Mucosa of stomach (tissue), 1 donor: ENCODE results near the gene CERS3.

Source experiments
- H3K27me3 ChIP-seq: one replicate; pipeline ENCODE4 v1.7.0; 2013; ENCODE audit warnings: mild to moderate bottlenecking, low read length; ENCODE audit not compliant: control insufficient read depth, insufficient read depth
- H3K36me3 ChIP-seq: one replicate; pipeline ENCODE4 v1.7.0; 2013; ENCODE audit warnings: low read length; ENCODE audit not compliant: control insufficient read depth, insufficient read depth
- H3K4me1 ChIP-seq: one replicate; pipeline ENCODE4 v1.7.0; 2013; ENCODE audit warnings: mild to moderate bottlenecking, low read length; ENCODE audit not compliant: control insufficient read depth, insufficient read depth
- H3K4me3 ChIP-seq: one replicate; pipeline ENCODE4 v1.7.0; 2013; ENCODE audit warnings: low read length
- H3K9ac ChIP-seq: one replicate; pipeline ENCODE4 v1.7.0; 2013; ENCODE audit warnings: mild to moderate bottlenecking, low read length, moderate library complexity
- H3K9me3 ChIP-seq: one replicate; pipeline ENCODE4 v1.7.0; 2013; ENCODE audit warnings: mild to moderate bottlenecking, low read length, moderate library complexity; ENCODE audit not compliant: control insufficient read depth
- donor health status: Pancreatic carcinoma.

The CERS3 gene

DNA sequence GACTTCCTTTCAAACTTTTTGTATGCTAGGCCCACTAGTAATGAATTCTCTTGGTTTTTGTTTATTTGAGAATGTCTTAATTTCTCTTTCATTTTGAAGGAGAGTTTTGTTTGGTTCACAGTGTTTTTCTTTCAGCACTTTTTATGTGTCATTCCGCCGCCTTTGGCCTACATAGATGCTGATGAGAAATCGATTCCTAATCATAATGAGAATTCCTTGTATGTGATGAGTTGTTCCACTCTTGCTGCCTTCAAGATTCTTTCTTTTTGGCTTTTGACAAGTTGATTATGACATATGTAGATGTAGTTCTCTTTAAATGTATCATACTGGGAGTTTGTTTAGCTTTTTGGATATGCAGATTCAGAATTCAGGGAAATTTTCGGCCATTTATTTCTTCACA, 35.5 kb downstream of the CERS3 start:
- Histone ChIP-seq H3K4me1 (no peaks in the 10 kb centered on the region), H3K36me3 (no peaks in the 10 kb centered on the region), H3K9ac (no peak overlapping the region), H3K27me3 (no peaks in the 10 kb centered on the region), H3K4me3 (no peak overlapping the region), H3K9me3 (no peaks in the 10 kb centered on the region)

DNA sequence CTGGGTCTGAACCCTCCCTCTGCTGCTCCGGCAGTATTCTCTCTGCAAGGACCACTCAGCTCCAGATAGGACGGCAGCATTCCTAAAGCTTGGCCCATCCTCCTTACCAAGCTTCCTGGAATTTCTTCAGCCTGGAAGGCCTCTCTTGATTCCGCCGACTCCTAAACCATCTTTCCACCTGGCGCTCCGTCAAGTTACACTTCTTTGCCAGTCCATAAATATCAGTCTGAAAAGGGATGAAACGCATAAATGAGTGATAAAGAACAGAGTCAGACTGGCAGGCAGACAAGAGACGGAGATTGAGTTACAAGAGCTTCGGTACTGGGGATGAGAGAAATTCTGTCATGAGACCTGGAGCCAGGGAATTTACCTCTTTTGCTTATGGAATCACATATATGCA, 44.3 kb downstream of the CERS3 start:
- H3K9ac ChIP-seq: no peak overlapping the region
- H3K36me3 ChIP-seq: no peaks in the 10 kb centered on the region
- H3K9me3 ChIP-seq: no peaks in the 10 kb centered on the region
- no peak overlapping the region for H3K4me3 ChIP-seq
- H3K27me3 ChIP-seq: no peaks in the 10 kb centered on the region
- no peaks in the 10 kb centered on the region for H3K4me1 ChIP-seq

DNA sequence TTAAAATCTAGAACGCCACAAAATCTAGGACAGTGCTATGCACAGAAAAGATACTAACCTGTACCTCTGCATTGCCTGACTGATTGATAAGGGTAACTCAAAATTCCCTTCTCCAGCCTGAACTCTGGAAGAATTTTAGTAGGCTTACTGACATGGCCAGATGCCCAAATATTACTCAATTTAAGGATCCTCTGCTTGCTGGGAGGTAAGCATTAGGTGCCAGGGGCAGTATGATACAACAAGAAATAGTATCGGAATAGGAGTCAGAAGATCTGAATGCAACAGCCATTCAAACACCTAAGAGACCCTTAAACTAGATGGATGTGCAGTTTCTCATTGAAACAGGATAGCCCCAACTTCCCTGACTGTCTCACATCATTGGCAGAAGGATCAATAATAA, 45.4 kb downstream of the CERS3 start:
- Histone ChIP-seq H3K4me1 (no peaks in the 10 kb centered on the region), H3K36me3 (no peaks in the 10 kb centered on the region), H3K9ac (no peak overlapping the region), H3K9me3 (no peaks in the 10 kb centered on the region), H3K27me3 (no peaks in the 10 kb centered on the region), H3K4me3 (no peak overlapping the region)

DNA sequence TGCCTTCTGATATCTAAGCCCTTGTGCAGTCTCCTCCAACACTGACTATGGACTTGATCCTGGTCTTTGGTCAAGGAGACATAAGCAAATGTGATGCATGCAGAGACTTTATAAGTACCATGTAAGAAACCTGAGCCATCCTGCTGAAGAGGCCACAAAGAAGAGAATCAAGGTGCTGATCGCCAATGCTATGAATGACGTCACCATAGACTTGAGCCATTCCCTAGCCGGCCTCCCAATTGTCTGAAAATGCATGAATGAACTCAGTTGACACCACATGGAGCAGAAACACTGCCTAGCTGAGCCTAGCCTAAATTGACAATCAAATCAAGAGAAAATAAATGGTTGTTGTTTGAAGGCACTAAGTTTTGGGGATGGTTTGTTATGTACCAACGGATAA, 51.9 kb downstream of the CERS3 start:
- Histone ChIP-seq H3K9me3 (no peaks in the 10 kb centered on the region), H3K4me3 (no peak overlapping the region), H3K4me1 (no peaks in the 10 kb centered on the region), H3K9ac (no peak overlapping the region), H3K36me3 (no peaks in the 10 kb centered on the region), H3K27me3 (no peaks in the 10 kb centered on the region)

DNA sequence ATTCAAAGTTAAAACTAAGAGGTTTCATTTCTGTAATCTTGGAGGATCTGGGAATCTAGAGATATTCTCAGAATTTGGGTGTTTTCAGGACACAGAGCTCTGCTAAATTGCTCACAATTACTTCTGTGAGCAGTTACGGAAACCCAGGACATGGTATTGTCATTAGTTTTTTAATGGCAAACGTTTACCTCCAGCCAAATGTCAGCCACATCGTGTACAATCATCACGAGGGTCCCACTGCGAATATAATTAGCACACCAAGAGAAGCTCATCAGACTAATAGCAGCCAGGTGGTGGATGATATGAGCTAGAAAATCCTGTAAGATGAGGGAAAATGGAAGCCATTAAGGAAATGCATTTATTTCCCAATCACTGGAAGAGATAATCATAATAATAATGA, 56.0 kb downstream of the CERS3 start:
- no peaks in the 10 kb centered on the region for H3K27me3 ChIP-seq
- no peaks in the 10 kb centered on the region for H3K36me3 ChIP-seq
- H3K9me3 ChIP-seq: no peaks in the 10 kb centered on the region
- no peak overlapping the region for H3K9ac ChIP-seq
- no peaks in the 10 kb centered on the region for H3K4me1 ChIP-seq
- no peak overlapping the region for H3K4me3 ChIP-seq

DNA sequence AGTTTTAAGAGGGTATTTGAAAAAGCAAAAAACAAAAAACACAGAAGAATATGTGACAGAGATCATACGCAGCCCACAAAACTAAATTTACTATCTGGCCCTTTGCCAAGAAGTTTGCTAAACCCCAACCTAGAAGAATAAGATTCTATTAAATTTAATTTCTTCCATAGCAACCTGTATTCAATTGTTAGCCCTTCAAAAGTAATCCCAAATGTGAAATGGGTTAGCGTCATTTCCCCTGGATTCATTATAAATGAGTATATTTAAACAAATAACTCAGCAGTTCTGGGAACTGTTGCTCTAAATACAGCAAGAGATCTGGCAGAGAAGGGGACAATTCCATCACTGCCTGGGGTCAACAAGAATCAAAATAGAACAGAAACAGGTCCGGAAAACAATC, 56.8 kb downstream of the CERS3 start:
- Histone ChIP-seq H3K9me3 (no peaks in the 10 kb centered on the region), H3K27me3 (no peaks in the 10 kb centered on the region), H3K36me3 (no peaks in the 10 kb centered on the region), H3K4me1 (no peaks in the 10 kb centered on the region), H3K9ac (no peak overlapping the region), H3K4me3 (no peak overlapping the region)

DNA sequence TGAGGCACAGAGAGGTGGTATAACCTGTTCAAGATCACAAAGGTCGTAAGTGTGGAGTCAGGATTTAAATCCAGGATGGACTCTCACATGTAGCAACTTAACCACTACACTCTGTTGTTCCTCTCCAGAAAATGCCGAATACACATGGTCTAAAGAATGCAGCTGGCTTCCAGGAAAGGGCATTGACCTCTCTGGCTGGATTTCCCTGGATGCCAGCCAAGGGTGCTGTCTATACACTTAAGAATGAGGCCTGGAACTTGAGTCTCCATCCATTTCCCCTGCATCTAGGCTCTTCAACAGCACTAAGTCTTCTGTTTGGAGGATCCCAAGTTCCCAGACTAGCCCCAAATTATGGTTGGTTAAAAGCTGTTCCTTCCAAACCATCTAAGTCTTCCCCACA, 60.5 kb downstream of the CERS3 start:
- Histone ChIP-seq H3K36me3 (no peaks in the 10 kb centered on the region), H3K4me3 (no peak overlapping the region), H3K9me3 (no peaks in the 10 kb centered on the region), H3K9ac (no peak overlapping the region), H3K27me3 (no peaks in the 10 kb centered on the region), H3K4me1 (no peaks in the 10 kb centered on the region)

DNA sequence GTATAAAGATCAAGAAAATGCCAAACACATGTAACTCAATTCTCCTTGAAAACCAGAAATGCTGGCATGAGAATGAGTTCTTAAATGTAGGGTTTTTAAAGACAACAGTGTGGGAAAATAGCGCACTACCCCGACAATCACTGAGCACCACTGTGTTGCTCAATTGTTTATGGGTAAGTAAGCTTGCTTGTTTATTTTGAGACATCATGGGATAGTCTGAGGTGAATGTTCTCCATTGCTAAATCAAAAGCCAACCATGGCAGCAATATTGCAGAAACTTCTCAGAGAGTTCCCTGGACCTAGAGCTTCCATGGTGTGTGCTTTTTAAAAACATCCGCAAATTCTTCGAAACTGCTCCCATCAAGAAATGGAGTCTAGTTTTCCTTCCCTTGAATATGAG, 62.7 kb downstream of the CERS3 start:
- no peaks in the 10 kb centered on the region for H3K4me1 ChIP-seq
- H3K36me3 ChIP-seq: no peaks in the 10 kb centered on the region
- H3K4me3 ChIP-seq: no peak overlapping the region
- no peak overlapping the region for H3K9ac ChIP-seq
- no peaks in the 10 kb centered on the region for H3K9me3 ChIP-seq
- H3K27me3 ChIP-seq: no peaks in the 10 kb centered on the region

DNA sequence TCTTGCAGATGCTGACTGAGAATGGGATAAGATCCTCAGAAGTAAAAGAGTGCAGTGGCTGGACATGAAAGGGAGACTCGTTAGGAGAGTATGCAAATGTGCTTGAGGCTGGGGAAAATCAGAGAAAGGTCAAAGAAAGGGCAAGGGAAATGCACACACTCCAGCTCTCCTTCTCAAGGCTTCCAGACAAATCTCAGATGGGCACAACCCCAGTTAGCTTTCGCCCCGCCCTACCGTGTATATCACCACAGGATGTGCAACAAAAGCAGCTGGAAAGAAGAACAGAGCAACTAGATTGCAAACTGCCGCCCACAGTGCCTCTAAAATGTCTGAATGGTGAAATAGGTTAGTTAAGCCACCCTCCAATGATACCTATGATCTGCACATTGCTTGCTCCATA, 63.9 kb downstream of the CERS3 start:
- Histone ChIP-seq H3K27me3 (no peaks in the 10 kb centered on the region), H3K9me3 (no peaks in the 10 kb centered on the region), H3K36me3 (no peaks in the 10 kb centered on the region), H3K4me1 (no peaks in the 10 kb centered on the region), H3K4me3 (no peak overlapping the region), H3K9ac (no peak overlapping the region)

DNA sequence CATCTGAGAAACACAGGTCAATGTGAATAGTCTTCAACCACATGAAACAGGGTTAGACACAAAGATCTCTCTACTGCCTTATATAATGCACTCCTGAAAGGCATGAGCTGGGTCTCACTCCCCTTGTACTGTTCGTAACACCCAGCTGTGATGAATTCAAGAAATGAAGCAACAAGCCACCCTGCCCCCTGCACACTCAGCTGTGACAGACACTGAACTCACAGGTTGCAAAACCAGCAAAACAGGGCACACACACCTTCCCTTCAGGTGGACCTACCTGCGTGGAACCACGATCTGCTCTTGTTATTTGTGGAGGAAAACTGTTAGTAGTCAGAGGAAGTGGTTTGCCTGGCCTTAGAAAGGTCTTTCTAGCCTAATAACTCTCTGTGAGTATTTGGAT, 64.5 kb downstream of the CERS3 start:
- Histone ChIP-seq H3K4me3 (no peak overlapping the region), H3K9me3 (no peaks in the 10 kb centered on the region), H3K27me3 (no peaks in the 10 kb centered on the region), H3K4me1 (no peaks in the 10 kb centered on the region), H3K36me3 (no peaks in the 10 kb centered on the region), H3K9ac (no peak overlapping the region)

DNA sequence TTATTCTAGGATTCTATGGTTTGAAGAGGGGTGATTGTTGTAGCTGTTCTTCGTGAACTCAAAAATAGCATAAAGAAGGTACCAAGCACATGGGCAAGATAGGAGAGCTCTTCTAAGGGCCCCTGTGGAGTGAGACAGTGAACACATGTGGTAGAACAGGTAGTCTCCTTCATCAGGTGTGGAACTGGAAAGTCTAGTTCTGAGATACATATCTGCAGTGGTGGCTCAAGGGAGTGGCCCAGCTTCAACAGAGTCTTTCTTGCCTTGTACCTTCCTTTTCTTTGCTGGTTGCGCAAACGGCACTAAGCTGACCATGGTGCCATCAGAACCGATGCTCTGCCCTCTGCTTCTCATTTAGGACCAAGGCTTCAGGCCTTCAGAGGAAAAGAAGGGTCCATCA, 65.2 kb downstream of the CERS3 start:
- Histone ChIP-seq H3K9ac (no peak overlapping the region), H3K9me3 (no peaks in the 10 kb centered on the region), H3K4me3 (no peak overlapping the region), H3K36me3 (no peaks in the 10 kb centered on the region), H3K4me1 (no peaks in the 10 kb centered on the region), H3K27me3 (no peaks in the 10 kb centered on the region)

DNA sequence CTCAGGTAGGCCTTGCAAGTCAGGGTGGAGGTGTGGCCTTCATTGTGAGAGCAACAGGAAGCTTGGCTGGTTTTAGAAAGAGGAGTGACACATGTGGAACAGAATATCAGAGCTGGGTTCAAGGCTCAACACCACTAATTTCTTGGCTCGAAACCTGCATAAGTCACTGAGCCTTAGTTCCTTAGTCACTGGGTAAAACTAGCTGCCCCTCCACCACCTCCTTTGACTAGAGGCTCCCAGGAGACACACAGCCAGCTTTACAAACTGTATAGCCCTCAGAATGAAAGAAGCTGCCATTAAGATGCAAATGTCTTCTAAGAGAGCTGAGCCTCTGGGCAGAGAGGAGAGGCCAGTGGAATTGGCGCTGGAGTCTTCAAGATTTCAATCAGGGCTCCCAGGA, 67.7 kb downstream of the CERS3 start:
- Histone ChIP-seq H3K9me3 (no peaks in the 10 kb centered on the region), H3K4me1 (no peaks in the 10 kb centered on the region), H3K9ac (no peak overlapping the region), H3K27me3 (no peaks in the 10 kb centered on the region), H3K4me3 (no peak overlapping the region), H3K36me3 (no peaks in the 10 kb centered on the region)

DNA sequence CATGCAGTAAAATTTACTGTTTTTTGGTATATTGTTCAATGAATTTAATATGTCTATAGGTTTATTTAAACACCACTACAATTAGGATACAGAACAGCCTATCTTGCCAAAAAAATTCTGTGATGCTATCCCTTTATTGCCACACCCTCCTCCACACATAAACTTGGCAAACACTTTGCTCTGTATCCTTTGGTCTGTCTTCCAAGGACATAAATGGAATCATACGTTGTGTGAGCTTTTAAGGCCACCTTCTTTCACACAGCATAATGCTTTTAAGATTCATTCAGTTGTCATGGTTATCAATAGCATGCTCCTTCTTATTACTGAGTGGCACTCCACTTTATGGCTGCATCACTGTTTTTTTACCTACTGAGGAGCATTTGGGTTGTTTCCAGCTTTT, 71.5 kb downstream of the CERS3 start:
- H3K27me3 ChIP-seq: no peaks in the 10 kb centered on the region
- no peaks in the 10 kb centered on the region for H3K4me1 ChIP-seq

More for the DNA sequence above, 71.5 kb downstream of the CERS3 start:
- no peak overlapping the region for H3K9ac ChIP-seq
- H3K36me3 ChIP-seq: no peaks in the 10 kb centered on the region
- H3K4me3 ChIP-seq: no peak overlapping the region
- H3K9me3 ChIP-seq: no peaks in the 10 kb centered on the region
